Muscle layer of duodenum (tissue), 2 donors: ENCODE results near the gene COL6A2.

ENCODE experiments used
- H3K27ac ChIP-seq: one replicate; pipeline ENCODE4 v1.7.0; 2013; ENCODE audit warnings: mild to moderate bottlenecking, low read length
- H3K27me3 ChIP-seq: one replicate; pipeline ENCODE4 v1.7.0; 2013; ENCODE audit warnings: low read depth, mild to moderate bottlenecking, control low read depth, low read length
- H3K36me3 ChIP-seq, 2 donors: one replicate each; pipeline ENCODE4 v1.7.0; 2013; ENCODE audit warnings: low read length in 2 of 2, control low read depth in 1 of 2, mild to moderate bottlenecking in 1 of 2; ENCODE audit not compliant: insufficient read depth in 2 of 2, control insufficient read depth in 1 of 2
- H3K4me1 ChIP-seq, 2 donors: one replicate each; pipeline ENCODE4 v1.7.0; 2013; ENCODE audit warnings: low read length in 2 of 2, mild to moderate bottlenecking in 2 of 2, control low read depth in 1 of 2, moderate library complexity in 1 of 2; ENCODE audit not compliant: insufficient read depth in 2 of 2, control insufficient read depth in 1 of 2
- H3K4me3 ChIP-seq, 2 donors: one replicate each; pipeline ENCODE4 v1.7.0; 2013; ENCODE audit warnings: low read length in 2 of 2, low read depth in 1 of 2, mild to moderate bottlenecking in 1 of 2
- H3K9me3 ChIP-seq, 2 donors: one replicate each; pipeline ENCODE4 v1.7.0; 2013; ENCODE audit warnings: low read length in 2 of 2, control low read depth in 1 of 2, mild to moderate bottlenecking in 1 of 2; ENCODE audit not compliant: control insufficient read depth in 1 of 2
- donor health status: healthy.

COL6A2 gene

DNA sequence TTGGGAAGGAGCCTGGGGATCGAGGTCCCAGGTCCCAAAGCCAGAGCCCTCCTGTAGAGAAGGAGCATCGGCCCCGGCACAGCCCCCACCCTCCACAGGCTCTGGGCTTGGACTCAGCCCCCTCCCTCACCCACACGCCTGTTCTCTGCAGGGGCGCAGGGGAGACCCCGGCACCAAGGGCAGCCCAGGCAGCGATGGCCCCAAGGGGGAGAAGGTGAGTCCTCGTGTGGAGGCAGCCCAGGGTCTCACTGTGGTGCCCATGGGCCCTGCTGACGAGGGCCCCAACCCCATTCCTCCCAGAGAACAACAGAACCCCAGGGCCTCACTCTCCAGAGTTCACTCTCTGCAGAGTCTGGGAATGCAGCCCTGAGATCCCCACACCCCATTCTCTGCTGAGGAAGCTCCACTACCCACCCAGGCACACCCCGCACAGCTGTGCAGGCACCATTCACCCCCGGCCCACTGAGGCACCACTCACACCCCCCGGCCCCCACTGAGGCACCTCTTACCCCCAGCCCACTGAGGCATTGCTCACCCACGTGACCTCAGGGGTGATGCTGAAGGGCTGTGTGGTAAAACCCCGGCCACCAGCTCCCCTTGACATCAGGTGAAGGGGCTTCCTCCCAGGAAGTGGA, 21.8 kb downstream of the COL6A2 start:
- Histone ChIP-seq H3K36me3 (peaks cover 28 to 98% of the 10 kb centered on the region in 2 donors), H3K9me3 (no peaks in the 10 kb centered on the region), H3K4me3 (no peak overlapping the region), H3K27me3 (no peaks in the 10 kb centered on the region), H3K27ac (no peak overlapping the region), H3K4me1 (no peaks in the 10 kb centered on the region)

DNA sequence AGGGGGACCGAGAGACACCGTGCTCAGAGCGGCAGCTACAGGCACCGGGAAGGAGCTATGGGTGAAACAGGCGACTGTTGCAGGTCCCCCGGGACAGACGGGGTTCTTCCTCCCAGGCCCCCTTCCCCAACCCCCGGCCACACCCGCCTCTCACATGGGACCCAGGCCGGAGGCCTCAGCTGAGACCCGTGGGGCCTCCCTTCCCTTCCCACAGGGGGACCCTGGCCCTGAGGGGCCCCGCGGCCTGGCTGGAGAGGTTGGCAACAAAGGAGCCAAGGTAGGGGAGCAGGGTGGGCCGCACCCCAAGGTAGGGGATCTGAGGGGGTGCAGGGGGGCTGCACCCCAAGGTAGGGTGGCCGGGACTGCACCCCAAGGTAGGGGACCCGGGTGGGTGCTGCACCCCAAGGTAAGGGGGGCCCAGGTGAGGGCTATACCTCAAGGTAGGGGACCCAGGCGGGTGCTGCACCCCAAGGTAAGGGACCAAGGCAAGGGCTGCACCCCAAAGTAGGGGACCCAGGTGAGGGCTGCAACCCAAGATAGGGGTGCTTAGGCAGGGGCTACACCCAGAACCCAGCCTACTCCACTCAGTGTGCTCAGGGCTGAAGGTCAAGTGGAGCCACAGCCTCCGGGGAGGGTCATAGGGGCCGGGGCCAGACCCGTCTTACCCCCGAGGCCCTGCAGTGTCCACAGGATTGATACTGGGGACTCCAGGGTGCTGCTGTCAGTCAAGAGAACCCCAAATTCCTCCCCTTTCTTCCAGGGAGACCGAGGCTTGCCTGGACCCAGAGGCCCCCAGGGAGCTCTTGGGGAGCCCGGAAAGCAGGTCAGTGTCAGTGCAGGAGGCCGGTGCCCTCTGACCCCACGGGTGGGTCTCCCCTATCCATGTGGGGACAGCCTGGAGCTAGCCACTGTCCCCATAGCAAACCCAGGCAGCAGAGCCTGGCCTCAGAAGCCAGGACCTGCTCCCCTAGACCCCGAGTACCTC, 22.7 kb downstream of the COL6A2 start:
- Histone ChIP-seq H3K36me3 (peaks cover 28 to 98% of the 10 kb centered on the region in 2 donors), H3K9me3 (no peaks in the 10 kb centered on the region), H3K4me1 (no peaks in the 10 kb centered on the region), H3K27ac (no peak overlapping the region), H3K27me3 (no peaks in the 10 kb centered on the region), H3K4me3 (no peak overlapping the region)

DNA sequence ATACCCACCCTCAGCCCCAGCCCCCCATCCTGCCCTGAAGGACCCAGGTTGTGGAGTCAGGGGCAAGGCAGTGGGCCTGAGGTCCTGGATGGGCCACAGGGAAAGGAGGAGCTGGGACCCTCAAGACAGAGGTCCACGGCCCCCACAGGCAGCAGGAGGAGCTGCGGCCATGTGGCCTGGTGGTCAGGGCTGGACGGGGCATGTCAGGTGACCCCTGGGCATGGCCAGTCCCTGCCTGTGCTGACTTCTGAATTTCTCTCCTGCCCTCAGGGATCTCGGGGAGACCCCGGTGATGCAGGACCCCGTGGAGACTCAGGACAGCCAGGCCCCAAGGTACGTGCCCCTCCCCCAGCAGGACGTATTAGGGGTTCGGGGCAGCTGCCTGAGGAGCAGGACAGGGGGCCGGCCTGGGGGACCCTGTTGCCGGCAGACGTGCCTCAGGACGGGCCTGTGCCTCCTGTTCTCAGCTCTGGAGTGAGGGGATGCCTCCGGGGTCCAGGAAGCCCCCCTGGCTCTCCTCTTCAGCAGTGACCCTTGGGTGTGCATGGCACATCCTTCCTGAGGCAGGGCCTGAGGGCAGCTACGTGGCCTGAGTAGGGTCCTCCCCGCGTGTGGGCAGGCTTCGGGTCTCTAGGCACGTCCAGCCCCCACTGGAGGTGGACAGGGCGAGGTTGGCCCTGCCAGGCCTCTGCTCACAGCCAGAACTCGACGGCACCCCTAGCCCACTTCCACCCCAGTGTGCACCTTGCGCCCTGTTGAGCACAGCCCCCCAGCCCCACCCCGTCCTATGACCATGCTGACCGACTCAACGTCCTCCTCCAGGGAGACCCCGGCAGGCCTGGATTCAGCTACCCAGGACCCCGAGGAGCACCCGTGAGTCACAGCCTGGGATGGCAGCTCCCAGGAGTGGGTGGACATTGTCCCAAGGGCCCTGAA, 23.6 kb downstream of the COL6A2 start:
- Histone ChIP-seq H3K27ac (no peak overlapping the region), H3K4me3 (no peak overlapping the region), H3K27me3 (no peaks in the 10 kb centered on the region), H3K9me3 (no peaks in the 10 kb centered on the region), H3K36me3 (peaks cover 26 to 98% of the 10 kb centered on the region in 2 donors), H3K4me1 (no peaks in the 10 kb centered on the region)

DNA sequence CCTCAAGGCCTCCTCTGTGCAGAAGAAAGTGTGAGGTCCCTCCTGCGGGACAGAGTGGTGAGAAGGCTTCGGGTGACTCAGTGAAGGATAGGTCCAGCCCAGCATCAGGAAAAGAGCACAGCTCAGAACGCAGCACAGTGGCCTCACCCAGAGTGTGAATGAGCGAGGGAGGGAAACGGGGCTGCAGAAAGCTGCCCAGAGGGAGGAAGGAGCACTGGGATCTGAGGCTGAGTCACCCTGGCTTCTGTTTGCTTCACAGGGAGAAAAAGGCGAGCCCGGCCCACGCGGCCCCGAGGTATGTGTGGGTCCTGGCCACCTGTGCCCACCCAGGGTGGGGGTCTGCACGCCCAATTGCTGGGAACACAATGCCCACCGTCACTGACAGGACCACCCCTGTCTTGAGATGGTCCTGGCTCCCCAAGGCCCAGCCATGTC, 24.3 kb downstream of the COL6A2 start:
- H3K27ac ChIP-seq = no peak overlapping the region
- H3K36me3 ChIP-seq = peaks cover 23 to 98% of the 10 kb centered on the region in 2 donors
- no peaks in the 10 kb centered on the region for H3K27me3 ChIP-seq
- H3K4me1 ChIP-seq = no peaks in the 10 kb centered on the region
- no peaks in the 10 kb centered on the region for H3K9me3 ChIP-seq
- no peak overlapping the region for H3K4me3 ChIP-seq

DNA sequence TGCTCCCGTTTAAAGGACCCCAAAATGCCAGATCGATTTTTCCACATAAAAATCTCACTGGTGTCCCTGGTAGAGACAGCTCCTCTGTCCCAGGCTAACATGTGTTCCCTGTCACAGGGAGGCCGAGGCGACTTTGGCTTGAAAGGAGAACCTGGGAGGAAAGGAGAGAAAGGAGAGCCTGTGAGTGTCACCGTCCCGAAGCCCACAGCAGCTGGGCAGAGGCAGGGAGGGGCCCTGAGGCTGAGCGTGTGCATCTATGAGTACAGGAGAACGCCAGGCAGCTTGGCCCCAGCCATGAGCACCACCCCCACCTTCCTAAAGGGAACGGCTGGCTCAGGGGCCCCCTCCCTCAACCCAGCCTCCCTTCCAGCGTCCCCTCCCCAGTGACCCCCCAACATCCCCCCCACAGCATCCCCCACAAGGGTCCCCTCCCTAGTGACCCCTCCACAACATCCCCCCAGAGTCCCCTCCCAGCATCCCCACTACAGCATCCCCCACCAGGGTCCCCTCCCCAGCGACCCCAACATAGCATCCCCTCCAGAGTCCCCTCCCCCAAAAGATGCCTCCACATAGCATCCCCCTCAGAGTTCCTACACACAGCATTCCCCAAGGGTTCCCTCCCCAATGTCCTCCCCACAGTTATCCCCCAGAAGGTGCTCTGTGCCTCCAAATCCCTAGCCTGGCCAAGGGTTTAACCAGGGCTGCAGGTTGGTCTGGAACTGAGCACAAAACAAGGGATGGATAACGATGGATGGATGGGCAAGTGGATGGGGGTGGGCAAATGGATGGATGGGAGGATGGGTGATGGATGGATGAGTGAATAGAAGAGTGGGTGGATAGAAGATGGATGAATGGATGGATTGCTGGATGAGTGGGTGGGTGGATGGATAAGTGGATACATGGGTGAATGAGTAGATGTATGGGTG, 25.1 kb downstream of the COL6A2 start:
- Histone ChIP-seq H3K36me3 (peaks cover 26 to 97% of the 10 kb centered on the region in 2 donors), H3K27ac (no peak overlapping the region), H3K4me1 (no peaks in the 10 kb centered on the region)

DNA sequence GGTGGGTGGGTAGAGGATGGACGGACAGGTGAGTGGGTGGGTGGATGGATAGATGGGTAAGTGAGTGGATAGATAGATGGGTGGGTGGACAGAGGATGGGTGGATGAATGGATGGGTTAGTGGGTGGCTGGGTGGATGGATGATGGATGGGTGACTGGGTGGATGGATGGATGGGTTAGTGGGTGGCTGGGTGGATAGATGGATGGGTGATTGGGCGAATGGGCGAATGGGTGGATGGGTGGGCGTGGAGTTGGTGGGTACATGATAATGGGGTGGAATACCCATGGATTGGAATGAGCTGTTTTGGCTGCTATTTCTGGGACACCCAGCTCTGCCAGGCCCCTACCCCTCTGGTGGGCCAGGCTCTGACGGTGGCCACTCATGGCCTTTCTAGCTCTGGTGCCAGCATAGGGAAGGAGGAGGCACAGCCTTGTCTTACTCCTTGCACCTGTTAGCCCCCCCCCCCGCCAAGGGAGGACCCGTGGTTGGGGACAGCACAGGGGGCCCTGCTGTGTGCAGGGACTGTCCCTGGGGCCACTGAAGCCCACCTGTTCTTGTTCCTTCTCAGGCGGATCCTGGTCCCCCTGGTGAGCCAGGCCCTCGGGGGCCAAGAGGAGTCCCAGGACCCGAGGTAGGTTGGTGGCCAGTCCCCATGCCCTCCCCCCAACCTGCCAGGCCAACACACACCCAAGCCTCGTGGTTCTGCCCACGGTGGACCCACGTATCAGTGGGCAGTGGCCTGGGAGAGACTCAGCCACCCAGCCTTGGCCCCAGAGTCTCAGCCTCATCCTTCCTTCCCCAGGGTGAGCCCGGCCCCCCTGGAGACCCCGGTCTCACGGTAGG, 26.4 kb downstream of the COL6A2 start:
- H3K27ac ChIP-seq = no peak overlapping the region
- no peaks in the 10 kb centered on the region for H3K9me3 ChIP-seq
- peaks cover 22 to 90% of the 10 kb centered on the region in 2 donors for H3K36me3 ChIP-seq
- H3K4me1 ChIP-seq = no peaks in the 10 kb centered on the region
- no peaks in the 10 kb centered on the region for H3K27me3 ChIP-seq
- no peak overlapping the region for H3K4me3 ChIP-seq

More for the DNA sequence above, 25.1 kb downstream of the COL6A2 start:
- Histone ChIP-seq H3K4me3 (no peak overlapping the region), H3K27me3 (no peaks in the 10 kb centered on the region), H3K9me3 (no peaks in the 10 kb centered on the region)

DNA sequence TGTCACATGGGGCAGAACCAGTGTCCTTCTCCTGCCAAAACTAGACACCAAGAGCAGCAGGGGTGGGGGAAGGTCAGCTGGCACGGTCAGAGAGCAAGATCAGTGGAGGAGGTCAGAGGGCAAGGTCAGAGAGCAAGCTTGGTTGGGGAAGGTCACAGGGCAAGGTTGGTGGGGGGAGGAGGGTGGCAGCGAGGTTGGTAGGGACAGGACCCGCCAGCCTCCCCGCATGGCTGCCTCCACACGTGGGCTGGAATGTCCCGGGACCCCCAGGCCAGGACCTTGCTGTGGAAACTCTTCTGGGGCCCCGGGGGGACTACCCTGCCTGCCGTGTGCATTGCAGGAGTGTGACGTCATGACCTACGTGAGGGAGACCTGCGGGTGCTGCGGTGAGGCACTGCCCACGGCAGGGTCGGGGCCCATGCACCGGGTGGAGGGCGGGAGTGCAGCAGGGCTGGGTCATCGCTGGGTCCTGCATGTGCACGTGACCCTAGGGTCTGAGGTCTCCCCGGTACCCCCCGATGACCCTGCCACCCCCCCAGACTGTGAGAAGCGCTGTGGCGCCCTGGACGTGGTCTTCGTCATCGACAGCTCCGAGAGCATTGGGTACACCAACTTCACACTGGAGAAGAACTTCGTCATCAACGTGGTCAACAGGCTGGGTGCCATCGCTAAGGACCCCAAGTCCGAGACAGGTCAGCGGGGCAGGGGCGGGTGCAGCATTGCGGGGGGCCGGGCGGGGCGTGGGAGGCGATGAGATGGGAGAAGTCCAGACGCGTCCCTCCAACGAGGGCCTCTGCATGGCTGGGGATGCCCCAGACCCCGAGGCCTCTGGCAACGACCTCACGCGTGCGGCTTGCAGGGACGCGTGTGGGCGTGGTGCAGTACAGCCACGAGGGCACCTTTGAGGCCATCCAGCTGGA, 27.3 kb downstream of the COL6A2 start:
- Histone ChIP-seq H3K4me1 (no peaks in the 10 kb centered on the region), H3K27me3 (no peaks in the 10 kb centered on the region), H3K36me3 (peaks cover 22 to 86% of the 10 kb centered on the region in 2 donors), H3K9me3 (no peaks in the 10 kb centered on the region), H3K4me3 (no peak overlapping the region), H3K27ac (no peak overlapping the region)

DNA sequence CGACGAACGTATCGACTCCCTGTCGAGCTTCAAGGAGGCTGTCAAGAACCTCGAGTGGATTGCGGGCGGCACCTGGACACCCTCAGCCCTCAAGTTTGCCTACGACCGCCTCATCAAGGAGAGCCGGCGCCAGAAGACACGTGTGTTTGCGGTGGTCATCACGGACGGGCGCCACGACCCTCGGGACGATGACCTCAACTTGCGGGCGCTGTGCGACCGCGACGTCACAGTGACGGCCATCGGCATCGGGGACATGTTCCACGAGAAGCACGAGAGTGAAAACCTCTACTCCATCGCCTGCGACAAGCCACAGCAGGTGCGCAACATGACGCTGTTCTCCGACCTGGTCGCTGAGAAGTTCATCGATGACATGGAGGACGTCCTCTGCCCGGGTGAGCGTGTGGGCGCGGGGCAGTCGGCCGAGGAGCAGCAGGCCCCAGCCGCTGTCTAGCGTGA, 28.0 kb downstream of the COL6A2 start:
- Histone ChIP-seq H3K27ac (no peak overlapping the region), H3K4me1 (no peaks in the 10 kb centered on the region), H3K9me3 (no peaks in the 10 kb centered on the region), H3K4me3 (no peak overlapping the region), H3K27me3 (no peaks in the 10 kb centered on the region), H3K36me3 (peaks cover 22 to 79% of the 10 kb centered on the region in 2 donors)
